ENCODE results near the gene POLD1.

GRCh38 chr19:50447750-50448149 lies 63.6 kb downstream of the POLD1 start:
- TF ChIP-seq CTCF (IDR thresholded peaks at IDR 0.05; ENCODE audit: insufficient read depth, low read length, poor library complexity, severe bottlenecking) = no peak
- no peak for TF ChIP-seq EZH2phosphoT487 (conservative IDR thresholded peaks at IDR 0.05; ENCODE audit: low read length)
